Suprapubic skin (tissue), 4 donors: ENCODE results near the gene ESRRG. TPM values are rescaled to one million over a fixed set of nuclear protein-coding genes. Genes with fewer than 3 reads are reported as not detected.

Source experiments
- DNase-seq, 2 donors: peaks; one replicate each; pipeline ENCODE4 v3.0.0-alpha.2; 2019; ENCODE audit warnings: low spot score in 2 of 2
- H3K27ac ChIP-seq: fragments of 200-600 bp; sonication (generic); one replicate; pipeline ENCODE4 v1.5.1; 2019
- H3K27me3 ChIP-seq: fragments of 200-600 bp; sonication (generic); one replicate; pipeline ENCODE4 v1.5.1; 2019
- H3K36me3 ChIP-seq: fragments of 200-600 bp; sonication (generic); one replicate; pipeline ENCODE4 v1.5.1; 2019
- H3K4me1 ChIP-seq: fragments of 200-600 bp; sonication (generic); one replicate; pipeline ENCODE4 v1.5.1; 2019
- H3K4me3 ChIP-seq: fragments of 200-600 bp; sonication (generic); one replicate; pipeline ENCODE4 v1.5.1; 2019; ENCODE audit warnings: mild to moderate bottlenecking
- H3K9me3 ChIP-seq: fragments of 200-600 bp; sonication (generic); one replicate; pipeline ENCODE4 v1.5.1; 2019
- EP300 ChIP-seq: sonication (generic); formaldehyde crosslinking; IDR thresholded peaks from one replicate; pipeline ENCODE4 v1.6.1; 2017; ENCODE audit warnings: antibody characterized with exemption
- POLR2A ChIP-seq, 2 donors: fragments of 450-650 bp; IDR thresholded peaks; one replicate each; pipeline ENCODE4 v1.6.1; 2017; ENCODE audit warnings: antibody characterized with exemption in 2 of 2, mild to moderate bottlenecking in 2 of 2, moderate library complexity in 2 of 2
- POLR2AphosphoS5 ChIP-seq, 3 donors: sonication (generic); formaldehyde crosslinking; IDR thresholded peaks; one replicate each; pipeline ENCODE4 v1.6.1; 2017; ENCODE audit warnings: antibody characterized with exemption in 3 of 3
- WGBS: methylation state at CpG from one replicate; pipeline ENCODE4 v1.1.5; 2018; 5-methylcytosine and 5-hydroxymethylcytosine counted together
- total RNA-seq, 4 donors: library from RNA; depleted of rRNA; stranded (reverse); fragments of >200 nt; gene quantifications; one replicate each; pipeline ENCODE4 v1.1.0, GENCODE V29; 2016
- TF ChIP-seq, protein P1 (sequence below), 2 donors: fragments of 200-600 bp in 1 of 2; fragments of 450-650 bp in 1 of 2; sonication (generic) in 1 of 2; IDR thresholded peaks; one replicate each; pipeline ENCODE4 v1.5.1; 2016 to 2019; ENCODE audit warnings: antibody characterized with exemption in 2 of 2, mild to moderate bottlenecking in 1 of 2, moderate library complexity in 1 of 2

Gene ESRRG
- total RNA-seq, 4 donors from 2014 or later: 2.8 to 10.1 (median 4.6) TPM

GRCh38 chr1:216518844-216519627 is 204.2 kb downstream of the ESRRG start:
- TF ChIP-seq EP300 (no peak), POLR2AphosphoS5 (IDR thresholded peaks at IDR 0.05) (no peak), POLR2A (IDR thresholded peaks at IDR 0.05) (no peak)
- TF ChIP-seq, protein P1, sequence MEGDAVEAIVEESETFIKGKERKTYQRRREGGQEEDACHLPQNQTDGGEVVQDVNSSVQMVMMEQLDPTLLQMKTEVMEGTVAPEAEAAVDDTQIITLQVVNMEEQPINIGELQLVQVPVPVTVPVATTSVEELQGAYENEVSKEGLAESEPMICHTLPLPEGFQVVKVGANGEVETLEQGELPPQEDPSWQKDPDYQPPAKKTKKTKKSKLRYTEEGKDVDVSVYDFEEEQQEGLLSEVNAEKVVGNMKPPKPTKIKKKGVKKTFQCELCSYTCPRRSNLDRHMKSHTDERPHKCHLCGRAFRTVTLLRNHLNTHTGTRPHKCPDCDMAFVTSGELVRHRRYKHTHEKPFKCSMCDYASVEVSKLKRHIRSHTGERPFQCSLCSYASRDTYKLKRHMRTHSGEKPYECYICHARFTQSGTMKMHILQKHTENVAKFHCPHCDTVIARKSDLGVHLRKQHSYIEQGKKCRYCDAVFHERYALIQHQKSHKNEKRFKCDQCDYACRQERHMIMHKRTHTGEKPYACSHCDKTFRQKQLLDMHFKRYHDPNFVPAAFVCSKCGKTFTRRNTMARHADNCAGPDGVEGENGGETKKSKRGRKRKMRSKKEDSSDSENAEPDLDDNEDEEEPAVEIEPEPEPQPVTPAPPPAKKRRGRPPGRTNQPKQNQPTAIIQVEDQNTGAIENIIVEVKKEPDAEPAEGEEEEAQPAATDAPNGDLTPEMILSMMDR (IDR thresholded peaks at IDR 0.05): no peak
- H3K9me3 ChIP-seq: no peaks in the 10 kb centered on the region
- no peak for DNase-seq
- no peaks in the 10 kb centered on the region for H3K27me3 ChIP-seq
- 55% methylated on average over 8 of the region's 8 CpGs for WGBS
- H3K4me3 ChIP-seq: no peak overlapping the region
- no peak overlapping the region for H3K27ac ChIP-seq
- H3K4me1 ChIP-seq: no peaks in the 10 kb centered on the region
- no peaks in the 10 kb centered on the region for H3K36me3 ChIP-seq

DNA sequence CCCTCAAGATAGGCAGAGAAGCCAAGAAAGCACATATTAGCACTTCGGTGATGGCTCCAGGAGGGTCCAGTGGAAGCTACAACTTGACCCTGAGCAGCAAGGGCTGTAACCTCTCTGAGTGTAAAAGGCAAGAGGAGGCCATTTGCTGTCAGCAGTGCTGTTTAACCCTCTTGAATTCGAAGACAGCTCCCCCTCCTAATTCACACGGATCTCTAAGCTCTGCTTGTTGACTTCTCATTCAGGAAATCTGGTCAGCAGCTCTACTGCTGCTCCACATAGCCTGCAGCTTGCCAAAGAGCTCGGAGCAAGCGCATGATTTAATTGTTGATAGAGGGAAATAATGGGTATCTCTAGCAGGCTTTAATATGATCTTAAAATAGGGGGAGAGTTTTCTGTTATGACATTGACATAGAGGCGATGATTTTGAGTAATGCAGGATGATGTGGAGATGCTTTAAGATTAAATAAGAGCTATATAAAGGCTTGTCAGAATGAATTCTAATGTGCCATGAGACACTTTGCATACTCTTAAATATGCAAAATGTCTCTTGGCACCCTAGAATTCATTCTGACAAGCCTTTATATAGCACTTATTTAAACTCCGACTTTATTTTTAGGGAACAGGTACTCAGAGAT is 220.6 kb downstream of the ESRRG start:
- Histone ChIP-seq H3K27me3 (no peaks in the 10 kb centered on the region), H3K36me3 (no peaks in the 10 kb centered on the region), H3K4me3 (no peak overlapping the region), H3K4me1 (no peaks in the 10 kb centered on the region), H3K9me3 (no peaks in the 10 kb centered on the region), H3K27ac (no peak overlapping the region)
- DNase-seq: no peak
- TF ChIP-seq POLR2AphosphoS5 (IDR thresholded peaks at IDR 0.05) (no peak), POLR2A (IDR thresholded peaks at IDR 0.05) (no peak), EP300 (no peak)
- TF ChIP-seq, protein P1 (IDR thresholded peaks at IDR 0.05): no peak
- 43% methylated on average over 7 of the region's 7 CpGs for WGBS

DNA sequence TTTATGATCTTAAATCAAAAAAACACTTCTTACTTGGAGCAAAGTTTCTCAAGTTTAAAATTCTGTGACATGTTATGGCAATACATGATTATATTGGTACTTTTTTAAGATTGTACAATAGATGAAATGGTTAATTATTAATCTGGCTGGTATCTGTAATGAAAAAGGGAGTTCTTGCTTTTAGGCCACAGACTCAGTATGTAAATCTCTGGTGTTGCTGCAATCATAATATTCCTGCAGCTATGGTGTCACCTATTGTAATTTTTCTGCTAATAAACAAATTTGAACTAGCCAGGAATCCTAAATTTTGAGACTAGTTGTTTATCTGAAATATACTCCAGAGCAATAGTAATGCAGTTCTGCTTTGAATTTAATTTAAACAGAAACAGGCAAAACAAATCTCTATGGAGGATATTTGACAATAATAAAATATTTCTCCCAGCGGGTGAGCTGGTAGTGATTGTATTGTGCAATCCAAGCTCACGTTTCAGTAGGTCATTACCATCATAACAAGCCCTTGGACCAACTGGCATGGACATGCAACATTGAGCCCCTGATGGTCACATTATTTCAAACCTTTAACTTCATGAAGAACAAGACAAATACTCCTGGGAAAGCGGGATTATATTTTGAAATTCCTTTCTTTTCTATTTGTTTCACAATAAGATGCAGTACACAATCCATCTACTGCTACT is 222.8 kb downstream of the ESRRG start:
- TF ChIP-seq EP300 (no peak), POLR2A (IDR thresholded peaks at IDR 0.05) (no peak), POLR2AphosphoS5 (IDR thresholded peaks at IDR 0.05) (no peak)
- TF ChIP-seq, protein P1 (IDR thresholded peaks at IDR 0.05): no peak
- WGBS: 59% methylated on average over 3 of the region's 3 CpGs
- Histone ChIP-seq H3K9me3 (no peaks in the 10 kb centered on the region), H3K4me3 (no peak overlapping the region), H3K27ac (no peak overlapping the region), H3K27me3 (no peaks in the 10 kb centered on the region), H3K36me3 (no peaks in the 10 kb centered on the region), H3K4me1 (no peaks in the 10 kb centered on the region)
- no peak for DNase-seq

GRCh38 chr1:216499581-216500272 is 223.5 kb downstream of the ESRRG start:
- no peaks in the 10 kb centered on the region for H3K4me1 ChIP-seq
- TF ChIP-seq, protein P1 (IDR thresholded peaks at IDR 0.05): no peak
- TF ChIP-seq POLR2A (IDR thresholded peaks at IDR 0.05) (no peak), POLR2AphosphoS5 (IDR thresholded peaks at IDR 0.05) (no peak)
- no peaks in the 10 kb centered on the region for H3K9me3 ChIP-seq
- 82% methylated on average over 8 of the region's 8 CpGs for WGBS
- H3K27me3 ChIP-seq: no peaks in the 10 kb centered on the region
- H3K36me3 ChIP-seq: no peaks in the 10 kb centered on the region
- no peak overlapping the region for H3K4me3 ChIP-seq
- DNase-seq: no peak
- no peak overlapping the region for H3K27ac ChIP-seq
